Smooth muscle cell (in vitro differentiated cells): ENCODE measurements around the gene RAB13. TPM values are rescaled to one million over a fixed set of nuclear protein-coding genes. Genes with fewer than 3 reads are reported as not detected.

ENCODE experiments used
- DNase-seq: peaks from one replicate; lab custom pipeline; 2025; ENCODE audit not compliant: unreplicated experiment; lab: John Stamatoyannopoulos, UW
- H2AFZ ChIP-seq: fragments of 200-600 bp; sonication (generic); 2 replicates; pipeline ENCODE4 v1.6.0; 2016; ENCODE audit warnings: antibody characterized with exemption, low read depth, mild to moderate bottlenecking
- H3F3A ChIP-seq: fragments of 200-600 bp; sonication (generic); 2 replicates; pipeline ENCODE4 v1.6.0; 2017; ENCODE audit warnings: antibody characterized with exemption, low read depth
- H3K27ac ChIP-seq: fragments of 200-600 bp; sonication (generic); 2 replicates; pipeline ENCODE4 v1.5.1; 2016; ENCODE audit warnings: low read depth, mild to moderate bottlenecking
- H3K27me3 ChIP-seq: fragments of 200-600 bp; sonication (generic); 2 replicates; pipeline ENCODE4 v1.6.1; 2016; ENCODE audit warnings: low read depth, mild to moderate bottlenecking
- H3K36me3 ChIP-seq: fragments of 200-600 bp; sonication (generic); 2 replicates; pipeline ENCODE4 v1.5.1; 2016; ENCODE audit warnings: low read depth
- H3K4me1 ChIP-seq: fragments of 200-600 bp; sonication (generic); 2 replicates; pipeline ENCODE4 v1.5.1; 2016; ENCODE audit warnings: low read depth
- H3K4me2 ChIP-seq: fragments of 200-600 bp; sonication (generic); 2 replicates; pipeline ENCODE4 v1.6.0; 2016; ENCODE audit warnings: mild to moderate bottlenecking
- H3K4me3 ChIP-seq: fragments of 200-600 bp; sonication (generic); 2 replicates; pipeline ENCODE4 v1.5.1; 2016; ENCODE audit warnings: mild to moderate bottlenecking
- H3K79me2 ChIP-seq: fragments of 200-600 bp; sonication (generic); 2 replicates; pipeline ENCODE4 v1.6.0; 2016; ENCODE audit warnings: low read depth, mild to moderate bottlenecking
- H3K9ac ChIP-seq: fragments of 200-600 bp; sonication (generic); 2 replicates; pipeline ENCODE4 v1.6.0; 2016; ENCODE audit warnings: low read depth
- H3K9me3 ChIP-seq: fragments of 200-600 bp; sonication (generic); replicated peaks from 2 replicates; pipeline ENCODE4 v1.5.1; 2016; ENCODE audit warnings: low read depth
- H4K20me1 ChIP-seq: fragments of 200-600 bp; sonication (generic); 2 replicates; pipeline ENCODE4 v1.6.0; 2016; ENCODE audit warnings: low read depth
- WGBS: methylation state at CpG from one replicate; pipeline ENCODE4 v1.1.7; 2016; ENCODE audit warnings: low lambda C conversion rate; 5-methylcytosine and 5-hydroxymethylcytosine counted together
- polyA plus RNA-seq: library from polyadenylated mRNA; unstranded; fragments of >200 nt; fragmentation: Nextera tagmentation; extraction: Ambion mirVana; gene quantifications from 2 replicates; pipeline ENCODE4 v1.2.1, GENCODE V29; 2016
- total RNA-seq: library from RNA; depleted of rRNA; stranded (reverse); fragments of >200 nt; gene quantifications from 2 replicates; pipeline ENCODE4 v1.2.3, GENCODE V29; 2014
- TF ChIP-seq, protein P1 (sequence below): fragments of 200-600 bp; sonication (generic); IDR thresholded peaks from 2 replicates; pipeline ENCODE4 v1.5.1; 2017; ENCODE audit warnings: borderline replicate concordance, mild to moderate bottlenecking, antibody characterized with exemption; ENCODE audit not compliant: insufficient read depth, poor library complexity, severe bottlenecking

The RAB13 gene
- total and polyA plus RNA-seq, 2 experiments from 2014 or later, result 48.3 to 131 TPM

GRCh38 chr1:153968408-153968807, 17.7 kb downstream of the RAB13 start:
- H3K4me2 ChIP-seq, result peak overlapping the region; percentile 87
- H3K27ac ChIP-seq, result no peak overlapping the region
- H3K36me3 ChIP-seq, result no peaks in the 10 kb centered on the region
- H3K9ac ChIP-seq, result no peak overlapping the region
- no peak overlapping the region for H2AFZ ChIP-seq
- TF ChIP-seq, protein P1, sequence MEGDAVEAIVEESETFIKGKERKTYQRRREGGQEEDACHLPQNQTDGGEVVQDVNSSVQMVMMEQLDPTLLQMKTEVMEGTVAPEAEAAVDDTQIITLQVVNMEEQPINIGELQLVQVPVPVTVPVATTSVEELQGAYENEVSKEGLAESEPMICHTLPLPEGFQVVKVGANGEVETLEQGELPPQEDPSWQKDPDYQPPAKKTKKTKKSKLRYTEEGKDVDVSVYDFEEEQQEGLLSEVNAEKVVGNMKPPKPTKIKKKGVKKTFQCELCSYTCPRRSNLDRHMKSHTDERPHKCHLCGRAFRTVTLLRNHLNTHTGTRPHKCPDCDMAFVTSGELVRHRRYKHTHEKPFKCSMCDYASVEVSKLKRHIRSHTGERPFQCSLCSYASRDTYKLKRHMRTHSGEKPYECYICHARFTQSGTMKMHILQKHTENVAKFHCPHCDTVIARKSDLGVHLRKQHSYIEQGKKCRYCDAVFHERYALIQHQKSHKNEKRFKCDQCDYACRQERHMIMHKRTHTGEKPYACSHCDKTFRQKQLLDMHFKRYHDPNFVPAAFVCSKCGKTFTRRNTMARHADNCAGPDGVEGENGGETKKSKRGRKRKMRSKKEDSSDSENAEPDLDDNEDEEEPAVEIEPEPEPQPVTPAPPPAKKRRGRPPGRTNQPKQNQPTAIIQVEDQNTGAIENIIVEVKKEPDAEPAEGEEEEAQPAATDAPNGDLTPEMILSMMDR, result no peak
- peak overlapping the region; percentile 63 for H3K4me3 ChIP-seq
- peaks cover 13% of the 10 kb centered on the region for H3K79me2 ChIP-seq
- WGBS, result 44% methylated on average over 12 of the region's 13 CpGs
- DNase-seq, result no peak
- peaks cover 8% of the 10 kb centered on the region for H3F3A ChIP-seq
- peaks cover 14% of the 10 kb centered on the region for H3K4me1 ChIP-seq
- no peaks in the 10 kb centered on the region for H3K27me3 ChIP-seq
- H4K20me1 ChIP-seq, result no peaks in the 10 kb centered on the region
- no peaks in the 10 kb centered on the region for H3K9me3 ChIP-seq

DNA sequence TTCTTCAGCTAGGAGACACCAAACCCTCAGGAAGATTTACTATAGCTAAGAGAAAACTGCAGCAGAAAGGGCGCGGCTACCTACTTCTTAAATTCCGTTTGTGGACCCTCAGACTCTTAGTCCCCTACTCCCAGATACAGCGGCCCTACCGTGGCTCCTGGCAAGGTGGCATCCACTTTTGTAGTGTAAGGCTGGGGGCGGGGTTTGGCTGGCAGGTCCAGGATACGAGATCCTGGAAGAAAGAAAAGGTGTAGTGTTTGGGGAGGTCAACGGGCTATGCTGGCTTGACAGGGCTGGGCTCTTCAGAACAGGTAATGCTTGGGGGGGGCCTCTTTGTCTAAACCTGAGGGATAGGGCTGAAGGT, 18.2 kb downstream of the RAB13 start:
- peak overlapping the region; percentile 87 for H3K4me2 ChIP-seq
- TF ChIP-seq, protein P1, result no peak
- H3K4me3 ChIP-seq, result peak overlapping the region; percentile 63
- no peaks in the 10 kb centered on the region for H3K27me3 ChIP-seq
- H4K20me1 ChIP-seq, result no peaks in the 10 kb centered on the region
- no peaks in the 10 kb centered on the region for H3K9me3 ChIP-seq
- peak overlapping the region; percentile 11 for H3K9ac ChIP-seq
- peak overlapping the region; percentile 73 for H3K27ac ChIP-seq
- H3K36me3 ChIP-seq, result no peaks in the 10 kb centered on the region
- peaks cover 15% of the 10 kb centered on the region for H3K79me2 ChIP-seq
- H2AFZ ChIP-seq, result peak overlapping the region; percentile 65
- peaks cover 10% of the 10 kb centered on the region for H3F3A ChIP-seq
- WGBS, result 14% methylated on average over 8 of the region's 8 CpGs
- peaks cover 14% of the 10 kb centered on the region for H3K4me1 ChIP-seq
- no peak for DNase-seq

- Histone ChIP-seq H3K9ac (peak within 1 kb of the TSS; percentile 55), H3K79me2 (peaks cover 20% of the 10 kb centered on the region), H3K4me2 (peak within 1 kb of the TSS; percentile 87), H3F3A (peaks cover 13% of the 10 kb centered on the region), H3K36me3 (no peaks in the 10 kb centered on the region), H3K27ac (peak within 1 kb of the TSS; percentile 73), H3K9me3 (no peaks in the 10 kb centered on the region), H4K20me1 (peaks cover 2% of the 10 kb centered on the region), H3K27me3 (no peaks in the 10 kb centered on the region), H2AFZ (peak within 1 kb of the TSS; percentile 65), H3K4me3 (peak within 1 kb of the TSS; percentile 63), H3K4me1 (peaks cover 18% of the 10 kb centered on the region)
- peak; percentile 80 for DNase-seq
- WGBS, result under 1% methylated on average over 60 of the region's 60 CpGs
- TF ChIP-seq, protein P1, result peak; percentile 9
Measured at GRCh38 chr1:153967107-153967999, 18.8 kb downstream of the RAB13 start, which contains the start of gene CREB3L4. TSS of gene CREB3L4 (plus strand) at chr1:153967902. CDS start at chr1:153968526, 624 bp downstream.
